Measurements from ENCODE around the gene TMF1.

The TMF1 gene

GRCh38 chr3:68972358-68972979 is 79.7 kb downstream of the TMF1 start:
- peak; percentile 61 for DNase-seq

Data from right forelimb (tissue), 1 donor.